ENCODE measurements around the gene TNFRSF8. TPM values are rescaled to one million over a fixed set of nuclear protein-coding genes. Genes with fewer than 3 reads are reported as not detected.

Gene TNFRSF8
- total RNA-seq, 1 experiment from 2014 or later: 20.8 TPM

GRCh38 chr1:12034381-12034801, 28.7 kb upstream of the TNFRSF8 start:
- no peaks in the 10 kb centered on the region for H3K36me3 Mint-ChIP-seq
- no peak overlapping the region; the same call in 1 of the 2 replicates for H3K27ac Mint-ChIP-seq
- TF ChIP-seq MYBL2 (CRISPR knock-in tag; IDR thresholded peaks at IDR 0.05): no peak
- TF ChIP-seq ZNF532 (CRISPR knock-in tag; IDR thresholded peaks at IDR 0.05; ENCODE audit: borderline replicate concordance): no peak
- no peak for TF ChIP-seq ZNF219 (CRISPR knock-in tag; IDR thresholded peaks at IDR 0.05; ENCODE audit: borderline replicate concordance)
- TF ChIP-seq STAT6 (CRISPR knock-in tag; conservative IDR thresholded peaks at IDR 0.05; ENCODE audit: low read depth): no peak
- TF ChIP-seq PREB (CRISPR knock-in tag; IDR thresholded peaks at IDR 0.05; ENCODE audit: borderline replicate concordance): no peak
- TF ChIP-seq AR (CRISPR knock-in tag; IDR thresholded peaks at IDR 0.05): no peak
- no peak for TF ChIP-seq ZNF317 (CRISPR knock-in tag; IDR thresholded peaks at IDR 0.05; ENCODE audit: borderline replicate concordance, low read depth)
- TF ChIP-seq ZNF671 (CRISPR knock-in tag; IDR thresholded peaks at IDR 0.05): no peak
- no peak for TF ChIP-seq CTCF (IDR thresholded peaks at IDR 0.05)
- no peak for TF ChIP-seq MLX (CRISPR knock-in tag; IDR thresholded peaks at IDR 0.05)
- no peak for TF ChIP-seq MXD4 (CRISPR knock-in tag; IDR thresholded peaks at IDR 0.05; ENCODE audit: borderline replicate concordance)
- no peak for TF ChIP-seq SP1 (CRISPR knock-in tag; conservative IDR thresholded peaks at IDR 0.05)
- no peaks in the 10 kb centered on the region for H3K4me1 Mint-ChIP-seq
- no peaks in the 10 kb centered on the region for H3K9me3 Mint-ChIP-seq
- ChIA-PET CTCF (interaction anchor here (1.5 kb wide), 1 partner anchor 45 kb away, joined by 3 read pairs; no protein-coding TSS in a partner anchor), POLR2A (no interaction called here)
- no peak for ATAC-seq
- no peak overlapping the region for H3K4me3 Mint-ChIP-seq
- no peaks in the 10 kb centered on the region for H3K27me3 Mint-ChIP-seq (ENCODE audit: low read depth)
- no peak for DNase-seq (ENCODE audit: low spot score)
